Duodenal mucosa (tissue), 2 donors: ENCODE data around the gene SPON1.

Experiments used
- H3K27ac ChIP-seq: one replicate; pipeline ENCODE4 v1.7.0; 2013; ENCODE audit warnings: low read depth, low read length
- H3K27me3 ChIP-seq, 2 donors: one replicate each; pipeline ENCODE4 v1.7.0; 2013; ENCODE audit warnings: low read length in 2 of 2, control low read depth in 1 of 2; ENCODE audit not compliant: insufficient read depth in 2 of 2, control insufficient read depth in 1 of 2
- H3K36me3 ChIP-seq, 2 donors: one replicate each; pipeline ENCODE4 v1.7.0; 2013; ENCODE audit warnings: low read length in 2 of 2, control low read depth in 1 of 2; ENCODE audit not compliant: insufficient read depth in 2 of 2, control insufficient read depth in 1 of 2
- H3K4me1 ChIP-seq, 2 donors: one replicate each; pipeline ENCODE4 v1.7.0; 2013; ENCODE audit warnings: low read length in 2 of 2, control low read depth in 1 of 2; ENCODE audit not compliant: insufficient read depth in 2 of 2, control insufficient read depth in 1 of 2
- H3K4me3 ChIP-seq, 2 donors: one replicate each; pipeline ENCODE4 v1.7.0; 2013; ENCODE audit warnings: low read length in 2 of 2, low read depth in 1 of 2
- H3K9ac ChIP-seq, 2 donors: one replicate each; pipeline ENCODE4 v1.7.0; 2013; ENCODE audit warnings: low read length in 2 of 2, low read depth in 1 of 2
- H3K9me3 ChIP-seq, 2 donors: one replicate each; pipeline ENCODE4 v1.7.0; 2013; ENCODE audit warnings: low read length in 2 of 2, control low read depth in 1 of 2; ENCODE audit not compliant: control insufficient read depth in 1 of 2

SPON1 gene

GRCh38 chr11:14224395-14224794, 261.9 kb downstream of the SPON1 start:
- Histone ChIP-seq H3K27me3 (no peaks in the 10 kb centered on the region), H3K4me1 (no peaks in the 10 kb centered on the region), H3K9me3 (peaks cover 0 to 7% of the 10 kb centered on the region in 2 donors), H3K36me3 (peaks cover 0 to 2% of the 10 kb centered on the region in 2 donors), H3K27ac (no peak overlapping the region), H3K4me3 (no peak overlapping the region), H3K9ac (no peak overlapping the region)

GRCh38 chr11:14225666-14226065, 263.1 kb downstream of the SPON1 start:
- Histone ChIP-seq H3K27ac (no peak overlapping the region), H3K36me3 (peaks cover 0 to 2% of the 10 kb centered on the region in 2 donors), H3K9me3 (peaks cover 0 to 7% of the 10 kb centered on the region in 2 donors), H3K27me3 (no peaks in the 10 kb centered on the region), H3K9ac (no peak overlapping the region), H3K4me3 (no peak overlapping the region), H3K4me1 (no peaks in the 10 kb centered on the region)

DNA sequence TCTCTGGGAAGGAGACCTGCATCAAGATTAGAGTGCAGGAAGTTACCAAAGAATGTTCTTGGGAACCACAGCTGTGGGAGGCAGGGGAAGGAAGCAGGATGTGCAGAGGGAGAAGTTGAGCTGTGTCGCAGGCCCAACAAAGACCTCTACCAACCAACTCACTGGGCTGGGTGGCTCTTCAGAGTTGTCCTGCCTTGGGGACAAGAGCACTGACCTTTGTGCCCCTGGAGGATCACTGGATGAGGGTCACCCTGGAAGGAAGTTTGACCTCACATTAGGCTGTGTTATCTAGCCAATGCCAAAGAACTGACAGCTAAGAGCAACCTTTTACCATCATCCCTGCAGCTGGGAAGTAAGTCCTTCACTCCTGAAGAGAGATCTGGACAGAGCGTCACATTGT, 265.8 kb downstream of the SPON1 start:
- H3K9ac ChIP-seq: no peak overlapping the region
- peaks cover 0 to 7% of the 10 kb centered on the region in 2 donors for H3K9me3 ChIP-seq
- no peaks in the 10 kb centered on the region for H3K4me1 ChIP-seq
- H3K27ac ChIP-seq: no peak overlapping the region
- H3K4me3 ChIP-seq: no peak overlapping the region
- no peaks in the 10 kb centered on the region for H3K27me3 ChIP-seq
- H3K36me3 ChIP-seq: peaks cover 0 to 2% of the 10 kb centered on the region in 2 donors

DNA sequence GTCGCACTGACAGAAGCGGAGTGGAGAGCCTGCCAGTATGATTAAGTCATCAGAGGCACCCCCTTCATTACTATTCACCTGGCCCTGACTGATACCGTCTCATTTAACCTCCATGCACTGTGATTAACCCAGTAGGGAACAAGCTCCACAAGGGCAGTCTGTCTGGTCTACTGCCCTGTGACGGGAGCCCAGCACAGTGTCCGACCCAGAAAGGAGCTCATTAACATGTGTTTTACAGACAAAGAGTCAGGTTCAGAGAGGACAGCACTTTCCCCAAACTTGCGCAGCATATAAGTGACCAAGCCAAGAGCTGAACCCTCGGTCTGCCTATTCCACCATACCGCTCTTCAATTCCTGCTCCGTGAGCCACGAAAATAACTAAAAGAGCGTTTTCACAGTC, 266.9 kb downstream of the SPON1 start:
- no peaks in the 10 kb centered on the region for H3K4me1 ChIP-seq
- peaks cover 0 to 2% of the 10 kb centered on the region in 2 donors for H3K36me3 ChIP-seq
- no peak overlapping the region for H3K9ac ChIP-seq
- H3K9me3 ChIP-seq: peaks cover 0 to 7% of the 10 kb centered on the region in 2 donors
- no peak overlapping the region for H3K27ac ChIP-seq
- H3K27me3 ChIP-seq: no peaks in the 10 kb centered on the region
- no peak overlapping the region for H3K4me3 ChIP-seq

- Histone ChIP-seq H3K9ac (no peak overlapping the region), H3K27ac (no peak overlapping the region), H3K27me3 (no peaks in the 10 kb centered on the region), H3K36me3 (peaks cover 0 to 2% of the 10 kb centered on the region in 2 donors), H3K4me1 (no peaks in the 10 kb centered on the region), H3K4me3 (no peak overlapping the region), H3K9me3 (peaks cover 0 to 7% of the 10 kb centered on the region in 2 donors)
These were observed 267.9 kb downstream of the SPON1 start for GRCh38 chr11:14230407-14230806.

DNA sequence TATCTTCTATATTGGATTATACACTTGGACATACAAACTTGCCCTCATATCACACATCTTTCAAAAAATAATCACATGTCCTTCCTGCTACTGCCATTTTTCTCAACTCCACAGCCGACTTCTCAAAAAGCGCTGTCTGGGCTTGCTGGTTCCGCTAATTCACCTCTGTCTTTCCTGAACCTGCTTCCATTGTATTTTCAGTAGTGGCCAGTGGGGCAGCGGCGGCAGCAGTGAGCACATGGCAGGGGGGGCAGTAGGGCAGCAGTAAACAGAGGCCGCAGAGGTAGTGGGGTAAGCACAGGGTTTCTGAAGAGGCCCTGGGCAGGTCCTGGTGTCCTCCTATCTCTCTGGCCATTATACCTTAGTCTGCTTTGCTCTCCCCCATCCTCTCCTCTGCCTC, 270.1 kb downstream of the SPON1 start:
- no peak overlapping the region for H3K9ac ChIP-seq
- no peak overlapping the region for H3K27ac ChIP-seq
- H3K4me3 ChIP-seq: no peak overlapping the region
- H3K4me1 ChIP-seq: peaks cover 0 to 8% of the 10 kb centered on the region in 2 donors
- H3K36me3 ChIP-seq: peaks cover 0 to 2% of the 10 kb centered on the region in 2 donors
- H3K27me3 ChIP-seq: no peaks in the 10 kb centered on the region
- H3K9me3 ChIP-seq: no peaks in the 10 kb centered on the region

- no peak overlapping the region for H3K9ac ChIP-seq
- H3K4me3 ChIP-seq: no peak overlapping the region
- H3K36me3 ChIP-seq: no peaks in the 10 kb centered on the region
- peaks cover 0 to 12% of the 10 kb centered on the region in 2 donors for H3K4me1 ChIP-seq
- H3K9me3 ChIP-seq: no peaks in the 10 kb centered on the region
- no peak overlapping the region for H3K27ac ChIP-seq
- H3K27me3 ChIP-seq: no peaks in the 10 kb centered on the region
These were observed 271.9 kb downstream of the SPON1 start for GRCh38 chr11:14234446-14234845.

DNA sequence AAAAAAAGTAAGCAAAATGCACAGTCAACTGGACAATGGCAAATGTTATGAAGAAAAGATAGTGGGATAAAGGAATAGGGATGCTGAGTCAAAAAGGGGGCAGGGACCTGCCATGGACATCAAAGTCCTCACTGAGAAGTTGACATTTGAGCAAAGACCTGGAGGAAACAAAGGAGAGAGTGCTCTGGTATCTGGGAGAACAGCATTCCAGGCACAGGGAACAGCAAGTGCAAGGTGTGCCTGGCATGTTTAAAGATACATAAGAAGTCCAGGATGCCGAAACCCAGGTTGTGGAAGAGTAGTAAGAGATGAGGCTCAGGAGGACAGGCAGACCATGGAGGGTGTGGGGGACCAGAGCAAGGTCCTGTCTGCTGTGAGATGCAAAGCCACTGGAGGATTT, 273.2 kb downstream of the SPON1 start:
- Histone ChIP-seq H3K27ac (no peak overlapping the region), H3K27me3 (no peaks in the 10 kb centered on the region), H3K9ac (no peak overlapping the region), H3K4me1 (peaks cover 0 to 12% of the 10 kb centered on the region in 2 donors), H3K36me3 (no peaks in the 10 kb centered on the region), H3K4me3 (no peak overlapping the region), H3K9me3 (no peaks in the 10 kb centered on the region)

GRCh38 chr11:14237444-14237961, 275.0 kb downstream of the SPON1 start:
- Histone ChIP-seq H3K36me3 (no peaks in the 10 kb centered on the region), H3K4me3 (no peak overlapping the region), H3K27me3 (no peaks in the 10 kb centered on the region), H3K4me1 (peaks cover 0 to 12% of the 10 kb centered on the region in 2 donors), H3K27ac (no peak overlapping the region), H3K9me3 (no peaks in the 10 kb centered on the region), H3K9ac (no peak overlapping the region)

GRCh38 chr11:14240221-14240620, 277.7 kb downstream of the SPON1 start:
- Histone ChIP-seq H3K4me3 (no peak overlapping the region), H3K27ac (no peak overlapping the region), H3K9ac (no peak overlapping the region), H3K9me3 (no peaks in the 10 kb centered on the region), H3K4me1 (peaks cover 0 to 12% of the 10 kb centered on the region in 2 donors), H3K36me3 (peaks cover 0 to 11% of the 10 kb centered on the region in 2 donors), H3K27me3 (no peaks in the 10 kb centered on the region)

GRCh38 chr11:14240951-14241350, 278.4 kb downstream of the SPON1 start:
- H3K4me1 ChIP-seq: peaks cover 0 to 12% of the 10 kb centered on the region in 2 donors
- H3K4me3 ChIP-seq: no peak overlapping the region
- no peaks in the 10 kb centered on the region for H3K27me3 ChIP-seq
- H3K36me3 ChIP-seq: peaks cover 0 to 11% of the 10 kb centered on the region in 2 donors
- H3K9me3 ChIP-seq: no peaks in the 10 kb centered on the region
- no peak overlapping the region for H3K9ac ChIP-seq
- H3K27ac ChIP-seq: no peak overlapping the region
